ENCODE results near the gene ZNF200. TPM values are rescaled to one million over a fixed set of nuclear protein-coding genes. Genes with fewer than 3 reads are reported as not detected.

The ZNF200 gene
- total and polyA plus RNA-seq, 7 donors: 1.3 to 5.8 (median 3.4) TPM

- Histone ChIP-seq H3K4me1 (no peaks in the 10 kb centered on the region), H3K27ac (no peak overlapping the region), H3K27me3 (ENCODE audit: insufficient read depth in 3 of 3, low read length in 2 of 3) (peaks cover 0 to 75% (median 39%) of the 10 kb centered on the region in 3 donors), H3K9me3 (no peaks in the 10 kb centered on the region), H3K4me3 (no peak overlapping the region), H3K36me3 (ENCODE audit: insufficient read depth in 1 of 2, low read depth in 1 of 2) (no peaks in the 10 kb centered on the region)
- intact Hi-C loops (cut with DNase I): no loop called here
- WGBS, 3 donors: 50 to 57% (median 53%) methylated on average over 20 of the region's 20 CpGs
- no peak for TF ChIP-seq CTCF (IDR thresholded peaks at IDR 0.05)
- ATAC-seq (no peak), DNase-seq (no peak)
These were observed 40.2 kb downstream of the ZNF200 start for GRCh38 chr16:3194792-3195191.

GRCh38 chr16:3193221-3194212 is 41.4 kb downstream of the ZNF200 start:
- Histone ChIP-seq H3K4me3 (no peak overlapping the region), H3K4me1 (peaks cover 5% of the 10 kb centered on the region), H3K9me3 (no peaks in the 10 kb centered on the region), H3K36me3 (ENCODE audit: insufficient read depth in 1 of 2, low read depth in 1 of 2) (no peaks in the 10 kb centered on the region), H3K27ac (no peak overlapping the region), H3K27me3 (ENCODE audit: insufficient read depth in 3 of 3, low read length in 2 of 3) (peaks cover 0 to 85% (median 49%) of the 10 kb centered on the region in 3 donors)
- no peak for TF ChIP-seq CTCF (IDR thresholded peaks at IDR 0.05)
- intact Hi-C loops (cut with DNase I): no loop called here
- ATAC-seq: no peak
- WGBS, 3 donors: 62 to 71% (median 63%) methylated on average over 49 of the region's 49 CpGs
- no peak for DNase-seq

- no peak overlapping the region for H3K4me3 ChIP-seq
- peaks cover 5% of the 10 kb centered on the region for H3K4me1 ChIP-seq
- DNase-seq (no peak), ATAC-seq (no peak)
- H3K9me3 ChIP-seq: no peaks in the 10 kb centered on the region
- intact Hi-C loops (cut with DNase I): no loop called here
- H3K27ac ChIP-seq: no peak overlapping the region
- H3K36me3 ChIP-seq (ENCODE audit: insufficient read depth in 1 of 2, low read depth in 1 of 2): no peaks in the 10 kb centered on the region
- H3K27me3 ChIP-seq (ENCODE audit: insufficient read depth in 3 of 3, low read length in 2 of 3): peaks cover 0 to 95% (median 52%) of the 10 kb centered on the region in 3 donors
- WGBS, 3 donors: 27 to 43% (median 32%) methylated on average over 36 of the region's 36 CpGs
- no peak for TF ChIP-seq CTCF (IDR thresholded peaks at IDR 0.05)
These were observed 42.4 kb downstream of the ZNF200 start for GRCh38 chr16:3192476-3193019.

GRCh38 chr16:3190949-3191353 is 44.0 kb downstream of the ZNF200 start:
- intact Hi-C loops (cut with DNase I): no loop called here

More at GRCh38 chr16:3190949-3191353, 44.0 kb downstream of the ZNF200 start:
- DNase-seq (no peak), ATAC-seq (no peak)
- Histone ChIP-seq H3K9me3 (no peaks in the 10 kb centered on the region), H3K4me3 (no peak overlapping the region), H3K27ac (no peak overlapping the region), H3K36me3 (ENCODE audit: insufficient read depth in 1 of 2, low read depth in 1 of 2) (no peaks in the 10 kb centered on the region), H3K27me3 (ENCODE audit: insufficient read depth in 3 of 3, low read length in 2 of 3) (peaks cover 0 to 100% (median 60%) of the 10 kb centered on the region in 3 donors), H3K4me1 (peaks cover 5% of the 10 kb centered on the region)
- 6 to 9% (median 8%) methylated on average over 16 of the region's 16 CpGs for WGBS, 3 donors
- no peak for TF ChIP-seq CTCF (IDR thresholded peaks at IDR 0.05)

Measured in psoas muscle (tissue), 8 donors.